ENCODE results near the gene SLAMF1. TPM values are rescaled to one million over a fixed set of nuclear protein-coding genes. Genes with fewer than 3 reads are reported as not detected.
A peak's percentile ranks its signal among the peaks of the same experiment; 100 is the strongest.
"Not testable (repeated sequence)": the region's sequence is repeated elsewhere in the genome, so short reads cannot be mapped to it uniquely, and the experiment has no call there.

SLAMF1 gene
- total RNA-seq, 1 donor from 2014 or later: 0.71 TPM

DNA sequence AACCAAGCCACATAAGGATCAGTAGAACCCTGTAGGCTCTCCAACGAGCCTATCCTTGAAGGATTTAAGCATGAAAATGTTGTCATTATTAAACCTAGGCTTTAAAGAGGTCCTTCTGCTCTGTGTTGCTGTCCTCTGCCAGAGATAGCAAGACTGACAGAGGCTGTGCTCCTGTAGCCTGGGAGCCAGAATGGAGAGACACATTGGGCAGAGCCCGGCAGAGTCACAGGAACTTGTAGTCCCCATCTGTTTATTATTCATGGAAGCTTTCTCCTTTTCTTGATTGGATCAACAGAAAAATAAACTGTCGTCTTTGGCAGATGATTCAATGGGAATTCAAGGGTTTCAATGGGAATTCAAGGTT is 19.2 kb upstream of the SLAMF1 start:
- intact Hi-C loops (cut with DNase I): no loop called here

DNA sequence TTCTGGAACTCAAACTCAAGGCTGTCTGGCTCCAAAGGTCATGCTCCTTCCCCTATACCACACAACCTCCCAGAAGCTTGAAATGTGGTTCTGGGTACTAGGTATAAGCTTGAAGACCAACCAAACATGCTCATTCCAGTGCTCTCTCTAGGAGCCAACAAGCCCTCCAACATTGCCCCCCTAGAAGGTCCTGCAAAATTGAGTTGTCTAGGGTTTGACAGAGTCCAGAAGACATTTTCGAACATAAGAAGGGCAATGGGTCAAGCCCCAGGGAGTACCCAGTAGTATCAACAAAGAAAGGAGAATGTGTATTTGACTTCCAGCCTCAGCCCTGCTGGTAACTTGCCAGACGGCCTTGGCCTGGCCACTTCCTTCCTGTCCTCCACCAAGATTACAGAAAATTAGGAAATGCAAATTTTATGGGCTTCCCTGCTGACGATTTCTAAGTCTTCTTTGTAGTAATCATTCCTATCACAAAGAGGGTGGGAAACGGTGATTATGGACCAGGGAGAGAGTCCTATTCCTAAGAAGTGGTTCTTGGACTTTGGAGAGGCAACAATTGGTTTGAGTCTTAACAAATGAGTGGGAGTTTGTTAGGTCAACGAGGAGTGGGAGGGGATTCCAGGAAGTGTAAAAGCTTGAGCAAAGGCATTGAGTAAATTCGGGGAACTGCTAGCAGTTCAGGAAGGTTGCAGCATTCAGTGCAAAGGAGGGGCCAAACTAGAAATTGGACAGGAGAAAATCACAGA is 18.7 kb upstream of the SLAMF1 start:
- ATAC-seq (peak; percentile 36), DNase-seq (ENCODE audit: low spot score) (peak; percentile 65)
- intact Hi-C loops (cut with DNase I): no loop called here

More for the DNA sequence above, 19.2 kb upstream of the SLAMF1 start:
- ATAC-seq: no peak
- no peak for DNase-seq (ENCODE audit: low spot score)

DNA sequence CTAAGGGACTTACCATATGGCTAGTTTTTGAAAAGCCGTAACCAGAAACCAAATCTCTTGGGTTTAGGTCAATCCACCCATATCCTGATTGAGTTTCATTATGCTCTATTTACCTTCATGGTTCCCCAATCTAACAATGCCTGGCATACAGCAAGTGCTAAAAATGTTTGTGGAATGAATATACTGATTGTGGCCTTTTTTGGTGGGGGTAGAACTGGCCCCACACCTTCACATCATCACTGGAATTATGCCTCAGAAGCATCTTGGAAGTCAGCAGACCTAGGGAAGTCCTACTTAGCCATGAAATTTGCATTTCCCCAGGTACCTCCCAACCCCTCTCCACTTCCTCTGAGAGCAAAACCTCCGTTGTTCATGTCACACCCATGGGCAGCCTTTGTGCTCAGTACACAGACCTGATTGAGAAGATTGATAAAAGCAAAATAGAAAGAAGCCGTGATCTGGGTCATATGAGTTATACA is 17.8 kb upstream of the SLAMF1 start:
- ATAC-seq (no peak), DNase-seq (ENCODE audit: low spot score) (no peak)
- intact Hi-C loops (cut with DNase I): no loop called here

DNA sequence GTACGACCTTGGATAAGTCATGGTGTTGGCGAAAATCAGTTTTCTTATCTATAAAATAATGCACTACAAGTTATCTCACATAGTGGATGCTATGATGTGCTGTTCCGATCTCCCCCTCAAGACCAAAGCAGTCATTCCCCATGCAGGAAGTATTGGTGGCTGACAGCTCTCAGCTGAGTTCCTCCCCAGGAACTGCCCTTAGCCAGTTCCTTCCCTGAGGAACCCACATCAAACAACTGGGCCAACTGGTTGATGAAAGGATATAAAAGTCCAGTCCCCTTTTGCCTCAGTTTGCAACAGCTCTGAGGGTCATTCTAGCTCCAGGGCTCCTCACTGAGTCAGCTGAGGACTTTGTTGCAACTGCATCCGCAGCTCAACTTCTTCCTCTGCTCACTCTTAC is 16.1 kb upstream of the SLAMF1 start:
- ATAC-seq (no peak), DNase-seq (ENCODE audit: low spot score) (no peak)
- intact Hi-C loops (cut with DNase I): no loop called here

DNA sequence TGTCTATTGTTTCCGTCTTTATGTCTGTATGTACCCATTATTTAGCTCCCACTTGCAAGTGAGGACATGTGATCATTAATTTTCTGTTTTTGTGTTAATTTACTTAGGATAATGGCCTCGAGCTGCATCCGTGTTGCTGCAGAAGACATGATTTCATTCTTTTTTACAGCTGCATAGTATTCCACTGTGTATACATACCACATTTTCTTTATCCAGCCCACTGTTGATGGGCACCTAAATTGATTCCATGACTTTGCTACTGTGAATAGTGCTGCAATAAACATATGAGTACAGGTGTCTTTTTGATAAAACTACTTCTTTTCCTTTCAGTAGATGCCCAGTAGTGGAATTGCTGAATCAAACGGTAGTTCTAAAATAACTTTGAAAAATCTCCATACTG is 12.7 kb upstream of the SLAMF1 start:
- ATAC-seq: no peak
- intact Hi-C loops (cut with DNase I): no loop called here
- no peak for DNase-seq (ENCODE audit: low spot score)

DNA sequence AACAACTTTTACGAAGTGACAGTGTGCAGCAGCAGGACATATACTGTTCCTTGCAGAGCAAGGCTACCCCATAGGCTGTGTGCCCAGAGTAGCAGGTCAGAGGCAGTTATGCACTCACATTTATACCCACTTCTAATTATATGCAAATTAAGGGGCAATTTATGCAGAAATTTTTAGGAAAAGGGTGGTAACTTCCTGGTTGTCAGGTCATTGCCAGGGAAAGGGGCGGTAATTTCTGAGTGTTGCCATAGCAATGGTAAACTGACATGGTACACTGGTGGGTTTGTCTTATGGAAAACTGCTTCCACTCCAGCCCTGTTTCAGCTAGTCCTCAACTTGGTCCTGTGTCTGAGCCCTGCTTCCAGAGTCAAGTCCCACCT is 12.0 kb upstream of the SLAMF1 start:
- ATAC-seq: no peak
- no peak for DNase-seq (ENCODE audit: low spot score)
- intact Hi-C loops (cut with DNase I): no loop called here

DNA sequence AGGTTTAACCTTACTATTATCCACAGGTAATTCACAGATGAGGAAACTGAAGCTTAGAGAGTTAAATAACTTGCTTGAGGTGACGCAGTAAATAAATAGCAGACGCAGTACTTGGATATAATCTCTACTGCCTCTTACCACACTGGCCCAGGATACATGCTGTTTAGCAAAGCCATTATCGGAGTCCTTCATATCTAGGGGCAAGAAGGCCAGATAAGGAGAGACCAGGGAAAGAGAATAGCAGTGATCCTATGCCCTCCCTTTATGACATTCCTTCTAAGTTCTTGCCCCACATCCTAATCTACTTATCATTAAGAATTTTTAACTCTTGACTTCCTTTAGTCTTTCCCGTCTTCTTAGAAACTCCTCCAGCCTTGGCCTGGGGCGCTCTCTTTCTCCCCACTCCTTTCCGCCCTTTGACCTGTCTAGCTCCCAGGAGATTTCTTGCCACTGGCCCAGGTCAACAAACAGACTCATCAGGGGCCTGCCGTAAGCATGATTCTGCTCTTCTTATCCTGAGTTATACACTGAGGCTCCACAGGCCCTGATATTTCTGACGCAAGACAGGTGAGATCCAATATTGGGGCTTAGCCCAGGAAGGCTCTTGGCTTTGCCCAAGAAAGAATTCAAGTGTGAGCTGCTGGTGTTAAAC is 11.4 kb upstream of the SLAMF1 start:
- ATAC-seq (no peak), DNase-seq (ENCODE audit: low spot score) (no peak)
- intact Hi-C loops (cut with DNase I): no loop called here

DNA sequence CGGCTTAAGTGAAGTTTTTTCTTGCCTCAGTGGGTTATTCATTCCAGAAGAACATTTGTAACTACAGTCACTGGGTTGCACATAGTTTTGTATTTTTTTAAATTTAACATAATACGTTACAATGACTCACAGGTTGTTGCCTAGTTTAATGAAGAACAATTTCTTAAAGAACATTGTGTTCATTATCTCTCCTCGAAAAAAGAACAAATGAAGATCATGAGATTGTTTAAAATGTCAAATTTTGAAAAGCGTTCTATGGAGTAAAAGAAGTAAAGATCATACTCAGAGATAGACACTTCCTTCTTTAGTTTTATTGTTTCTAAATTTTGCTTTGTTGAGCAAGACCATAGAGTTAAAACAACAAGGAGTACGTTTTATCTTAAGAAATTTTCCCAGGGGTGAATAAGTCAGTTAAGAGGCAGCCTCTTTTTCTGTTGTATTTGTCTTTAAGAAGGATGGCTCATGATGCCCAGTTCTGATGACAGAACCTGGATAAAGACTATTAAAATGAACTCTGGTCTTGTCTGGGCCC is 10.5 kb upstream of the SLAMF1 start:
- ATAC-seq (no peak), DNase-seq (ENCODE audit: low spot score) (no peak)

DNA sequence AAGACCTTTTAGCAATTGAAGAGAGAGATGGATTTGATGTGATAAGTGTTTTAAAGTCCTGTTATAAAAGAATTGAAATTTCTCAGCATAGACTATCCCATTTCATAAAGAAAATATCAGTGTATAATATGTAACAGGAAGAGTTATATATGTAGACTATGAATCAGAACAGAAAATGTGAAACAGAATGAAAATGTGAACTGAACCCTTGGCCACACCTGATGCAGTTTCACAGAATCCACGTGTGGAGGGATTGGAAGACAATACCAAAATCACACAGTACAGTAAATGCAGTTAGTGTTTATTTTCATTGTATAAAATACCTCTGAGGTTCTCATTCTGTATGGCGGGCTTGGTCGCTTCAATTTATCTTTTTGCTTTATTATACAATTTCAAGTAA is 9.9 kb upstream of the SLAMF1 start:
- ATAC-seq: no peak
- no peak for DNase-seq (ENCODE audit: low spot score)
- intact Hi-C loops (cut with DNase I): no loop called here

More for the DNA sequence above, 10.5 kb upstream of the SLAMF1 start:
- intact Hi-C loops (cut with DNase I): no loop called here

DNA sequence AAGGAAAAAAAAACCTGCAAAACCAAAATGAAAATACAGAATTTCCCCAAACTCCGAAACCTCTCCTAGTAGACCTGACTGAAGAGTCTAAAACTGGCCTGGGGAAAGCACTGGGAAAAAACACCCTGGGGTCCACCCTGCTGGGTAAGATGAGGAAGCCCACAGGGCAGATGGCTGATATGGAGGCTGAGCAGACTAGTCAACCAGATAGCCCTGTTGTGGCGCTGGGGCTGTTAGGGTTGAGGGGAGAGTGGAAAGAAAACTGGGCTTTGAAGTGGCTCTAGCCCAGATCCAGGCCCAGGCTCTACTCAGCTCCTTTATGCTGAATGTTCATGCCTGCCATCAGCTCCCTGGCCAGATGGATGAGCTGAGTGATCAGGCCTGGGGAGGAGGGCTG is 6.8 kb upstream of the SLAMF1 start:
- intact Hi-C loops (cut with DNase I): no loop called here
- ATAC-seq (no peak), DNase-seq (ENCODE audit: low spot score) (no peak)

DNA sequence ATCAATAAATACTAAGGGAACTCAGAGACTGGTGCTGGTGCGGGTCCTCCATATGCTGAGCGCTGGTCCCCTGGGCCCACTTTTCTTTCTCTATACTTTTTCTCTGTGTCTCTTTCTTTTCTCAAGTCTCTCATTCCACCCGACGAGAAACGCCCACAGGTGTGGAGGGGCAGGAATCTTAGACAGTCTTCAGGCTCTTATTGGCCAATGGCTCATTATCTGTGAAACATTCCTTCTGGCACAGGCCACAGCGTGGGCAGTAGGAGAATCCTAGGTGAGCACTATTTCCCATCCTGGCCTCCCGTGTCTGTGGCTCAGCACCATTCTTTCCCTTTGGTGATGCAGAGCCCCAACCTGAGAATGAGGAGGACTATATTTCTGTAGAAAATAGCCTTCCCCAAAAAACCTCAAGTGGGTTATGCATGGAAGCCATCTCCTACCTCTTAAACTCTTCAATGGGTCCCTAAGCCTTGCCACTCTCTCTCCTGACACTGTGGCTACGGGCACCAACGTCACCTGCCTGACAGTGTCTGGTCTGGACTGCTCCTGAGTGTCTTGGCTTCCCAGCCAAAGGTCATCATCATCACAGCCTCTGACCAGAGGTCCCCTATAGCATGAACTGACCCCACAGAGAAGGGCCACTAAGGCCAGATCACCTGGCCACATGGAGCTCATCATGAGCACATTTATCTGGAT is 6.2 kb upstream of the SLAMF1 start:
- no peak for DNase-seq (ENCODE audit: low spot score)
- intact Hi-C loops (cut with DNase I): no loop called here
- no peak for ATAC-seq

DNA sequence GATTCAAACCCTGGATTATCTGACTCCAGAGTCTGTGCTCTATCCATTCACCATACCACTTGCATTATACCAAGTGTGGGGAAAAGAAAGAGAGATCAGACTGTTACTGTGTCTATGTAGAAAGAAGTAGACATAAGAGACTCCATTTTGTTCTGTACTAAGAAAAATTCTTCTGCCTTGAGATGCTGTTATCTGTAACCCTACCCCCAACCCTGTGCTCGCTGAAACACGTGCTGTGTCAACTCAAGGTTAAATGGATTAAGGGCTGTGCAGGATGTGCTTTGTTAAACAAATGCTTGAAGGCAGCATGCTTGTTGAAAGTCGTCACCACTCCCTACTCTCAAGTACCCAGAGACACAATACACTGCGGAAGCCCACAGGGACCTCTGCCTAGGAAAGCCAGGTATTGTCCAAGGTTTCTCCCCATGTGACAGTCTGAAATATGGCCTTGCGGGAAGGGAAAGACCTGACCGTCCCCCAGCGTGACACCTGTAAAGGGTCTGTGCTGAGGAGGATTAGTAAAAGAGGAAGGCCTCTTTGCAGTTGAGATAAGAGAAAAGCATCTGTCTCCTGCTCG is 5.3 kb upstream of the SLAMF1 start:
- ATAC-seq; DNase-seq (ENCODE audit: low spot score); intact Hi-C loops (cut with DNase I): not testable (repeated sequence)

DNA sequence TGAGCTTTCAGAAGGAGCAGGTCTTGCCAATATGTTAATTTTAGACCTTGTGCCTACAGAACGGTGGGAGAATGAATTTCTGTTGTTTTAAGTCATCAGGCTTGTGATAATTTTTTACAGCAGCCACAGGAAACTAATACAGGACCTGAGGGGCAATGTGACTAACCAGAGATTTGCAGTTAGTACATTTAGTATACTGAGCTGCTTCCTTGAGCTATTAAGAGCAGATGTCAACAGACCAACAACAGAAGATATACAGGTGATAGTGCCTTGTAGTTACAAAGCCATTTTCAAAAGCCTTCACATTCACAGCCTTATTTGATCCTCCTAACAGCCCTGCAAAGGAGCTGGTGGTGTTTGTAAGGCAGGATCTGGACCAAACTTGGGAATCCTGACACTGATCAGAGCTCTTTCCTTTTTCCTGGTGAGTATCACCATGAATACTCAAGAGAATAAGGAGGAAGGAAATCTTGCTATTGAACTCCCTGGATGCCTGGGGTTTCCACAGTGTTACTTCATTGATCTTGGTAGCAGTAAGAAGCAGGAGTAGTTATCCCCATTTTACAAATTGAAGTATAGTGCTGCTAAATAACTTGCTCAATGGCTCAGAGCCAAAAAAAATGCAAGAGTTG is 4.7 kb upstream of the SLAMF1 start:
- no peak for ATAC-seq
- intact Hi-C loops (cut with DNase I): no loop called here
- DNase-seq (ENCODE audit: low spot score): no peak

DNA sequence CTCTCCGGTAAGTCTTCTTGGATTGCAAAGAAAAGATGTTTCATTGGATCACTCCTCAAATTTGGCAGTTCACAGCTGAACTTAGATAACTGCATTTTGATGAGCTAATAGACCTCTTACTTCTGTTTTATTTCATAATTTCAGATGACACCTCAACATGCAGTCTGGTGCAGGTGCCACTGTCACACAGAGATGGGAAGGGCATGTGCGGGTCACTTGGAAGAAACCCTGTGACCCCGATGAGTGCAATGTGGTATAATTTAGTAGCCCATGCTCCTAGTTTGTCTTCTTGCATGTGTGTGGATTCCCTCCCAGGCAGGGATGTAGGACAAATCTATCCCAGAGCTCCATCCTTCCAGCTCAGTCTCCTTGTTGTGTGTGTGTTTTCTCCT is 481 bp upstream of the SLAMF1 start:
- ATAC-seq (no peak), DNase-seq (ENCODE audit: low spot score) (no peak)
- intact Hi-C loops (cut with DNase I): no loop called here

DNA sequence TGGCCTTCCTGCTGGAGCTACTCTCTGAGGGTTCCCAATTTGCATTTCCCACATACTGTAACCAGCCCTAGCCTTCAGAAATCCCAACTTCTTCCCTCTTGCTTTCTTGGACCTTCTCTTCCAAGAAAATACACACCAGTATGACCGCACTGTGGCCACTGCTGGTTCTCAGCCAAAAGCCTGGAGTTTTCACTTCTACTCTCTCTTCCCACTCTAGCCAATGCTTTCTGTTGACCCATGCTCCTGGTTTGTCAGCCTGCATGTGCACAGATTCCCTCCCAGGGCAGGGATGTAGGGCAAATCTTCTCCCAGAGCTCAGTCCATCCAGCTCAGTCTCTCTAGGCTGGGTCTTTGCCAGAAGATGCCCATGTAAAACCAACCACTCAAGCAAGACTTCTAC is 664 bp downstream of the SLAMF1 start:
- ATAC-seq: no peak
- intact Hi-C loops (cut with DNase I): no loop called here

DNA sequence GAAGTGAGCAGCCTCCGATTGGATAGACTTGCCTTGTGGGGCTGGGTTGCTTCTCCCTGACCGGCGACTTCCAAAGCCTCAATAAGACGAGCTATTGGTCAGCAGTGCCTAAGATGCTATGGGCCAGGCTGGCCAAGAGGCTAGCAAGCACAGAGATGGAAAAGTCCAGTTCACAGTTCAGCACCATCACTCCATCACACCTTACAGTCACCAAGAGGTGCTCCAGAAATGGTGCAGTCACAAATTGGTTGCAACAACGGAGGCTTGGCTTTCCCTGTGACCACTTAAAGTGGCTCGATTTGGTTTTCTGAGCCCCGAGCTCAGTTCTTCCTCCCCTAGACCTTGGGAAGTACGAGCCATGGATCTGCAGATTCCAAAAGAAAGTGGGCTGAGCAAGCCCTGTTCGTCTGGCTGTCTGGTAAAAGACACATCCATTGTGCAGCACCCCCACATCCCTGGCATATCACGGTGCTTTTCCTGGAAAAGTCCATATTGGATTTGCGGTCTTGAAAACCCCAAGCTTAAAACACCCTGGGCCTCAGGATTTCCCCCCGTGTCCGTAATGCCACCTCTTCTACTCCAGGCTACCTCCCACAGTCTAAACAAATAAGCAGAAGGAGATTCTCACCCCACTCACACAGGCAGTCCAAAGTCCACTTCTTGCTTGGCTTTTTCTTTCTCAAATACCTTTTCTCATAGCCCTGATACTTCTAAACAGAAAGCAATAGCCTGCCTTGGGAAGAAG is 1.3 kb downstream of the SLAMF1 start:
- ATAC-seq (no peak), DNase-seq (ENCODE audit: low spot score) (no peak)
- intact Hi-C loops (cut with DNase I): no loop called here

More for the DNA sequence above, 664 bp downstream of the SLAMF1 start:
- DNase-seq (ENCODE audit: low spot score): no peak

DNA sequence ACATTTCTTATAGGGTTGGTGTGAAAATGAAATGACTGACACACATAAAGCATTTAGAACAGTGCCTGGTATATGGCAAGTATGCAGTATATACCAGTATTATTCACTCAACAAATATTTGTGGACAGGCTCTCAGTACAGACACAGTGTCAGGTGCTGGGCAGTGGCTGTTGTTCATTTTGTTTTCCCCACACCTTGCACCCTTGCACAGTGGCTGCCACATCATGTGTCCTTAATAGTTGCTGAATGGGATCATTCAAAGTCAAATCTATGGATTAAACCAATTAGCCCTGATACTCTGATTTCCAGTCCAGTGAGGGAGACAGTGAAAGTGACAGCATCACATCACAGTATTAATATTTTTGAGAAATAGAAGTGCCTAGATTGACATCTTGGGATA is 2.4 kb downstream of the SLAMF1 start:
- no peak for ATAC-seq

DNA sequence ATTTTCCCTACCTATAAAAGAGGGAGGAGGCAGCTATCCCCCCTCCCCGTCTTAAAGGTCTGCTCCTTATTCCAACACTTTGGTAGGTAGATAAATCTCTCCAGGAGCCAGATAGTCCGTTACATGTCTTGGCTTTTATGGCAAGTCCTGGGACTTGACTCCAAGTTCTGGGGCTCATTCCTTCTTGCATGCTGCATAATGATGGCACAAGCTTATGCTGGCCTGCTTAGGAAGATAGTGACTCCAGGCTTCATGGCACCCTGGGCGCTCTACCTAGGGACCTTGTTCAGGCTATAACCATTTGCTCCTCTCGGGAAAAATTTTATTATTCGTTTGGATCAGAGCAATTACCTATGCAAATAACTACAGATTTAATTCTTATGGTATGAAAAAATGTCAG is 3.7 kb downstream of the SLAMF1 start:
- no peak for DNase-seq (ENCODE audit: low spot score)
- intact Hi-C loops (cut with DNase I): no loop called here
- ATAC-seq: no peak

More for the DNA sequence above, 2.4 kb downstream of the SLAMF1 start:
- DNase-seq (ENCODE audit: low spot score): no peak
- intact Hi-C loops (cut with DNase I): no loop called here

DNA sequence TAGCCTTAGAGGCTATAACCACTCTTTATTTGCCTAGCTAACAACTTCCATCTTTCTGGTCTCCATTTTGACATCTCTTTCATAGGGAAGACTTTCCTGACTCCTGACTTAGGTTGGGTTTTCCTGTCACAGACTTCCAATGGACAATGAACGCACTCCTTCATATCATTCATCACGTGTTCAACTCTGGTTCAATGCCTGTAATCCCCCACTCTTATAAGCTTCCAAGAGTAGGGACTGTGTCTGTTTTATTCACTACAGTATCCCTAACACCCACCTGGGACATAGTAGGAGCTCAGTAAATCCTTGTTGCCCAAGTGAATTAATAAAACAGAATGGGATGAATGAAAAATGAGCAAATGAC is 4.6 kb downstream of the SLAMF1 start:
- no peak for ATAC-seq
- intact Hi-C loops (cut with DNase I): no loop called here
- no peak for DNase-seq (ENCODE audit: low spot score)

Measured in sciatic nerve (tissue), 2 donors.